Hindlimb muscle (tissue), 1 donor: Measurements from ENCODE around the gene CAMK2G. TPM values are rescaled to one million over a fixed set of nuclear protein-coding genes. Genes with fewer than 3 reads are reported as not detected.

ENCODE experiments used
- DNase-seq: peaks from one replicate; pipeline ENCODE4 v3.0.0-alpha.2; 2013
- polyA plus RNA-seq: library from polyadenylated mRNA; unstranded; fragments of 120-200 nt; gene quantifications from one replicate; pipeline ENCODE4 v1.2.1, GENCODE V29; 2013; ENCODE audit not compliant: insufficient read length

The CAMK2G gene
- polyA plus RNA-seq, 1 donor = 31.5 TPM

- DNase-seq = peak; percentile 75
Measured at GRCh38 chr10:73879296-73880173, 5.2 kb upstream of the CAMK2G start.

GRCh38 chr10:73878365-73878764, 4.0 kb upstream of the CAMK2G start:
- DNase-seq = no peak

- no peak for DNase-seq
Measured at GRCh38 chr10:73877533-73878160, 3.3 kb upstream of the CAMK2G start.

GRCh38 chr10:73876971-73877370, 2.6 kb upstream of the CAMK2G start:
- no peak for DNase-seq

- DNase-seq = no peak
Measured at GRCh38 chr10:73876566-73876965, 2.2 kb upstream of the CAMK2G start.

GRCh38 chr10:73876157-73876556, 1.8 kb upstream of the CAMK2G start:
- DNase-seq = no peak

- no peak for DNase-seq
Measured at GRCh38 chr10:73875139-73875475, 752 bp upstream of the CAMK2G start.

GRCh38 chr10:73873838-73874215, 528 bp downstream of the CAMK2G start:
- DNase-seq = no peak

- DNase-seq = no peak
Measured at GRCh38 chr10:73873142-73873837, 1.1 kb downstream of the CAMK2G start.

- DNase-seq = no peak
Measured at GRCh38 chr10:73872190-73872710, 2.1 kb downstream of the CAMK2G start.

- no peak for DNase-seq
Measured at GRCh38 chr10:73871295-73872189, 2.8 kb downstream of the CAMK2G start.

GRCh38 chr10:73868655-73869195, 5.6 kb downstream of the CAMK2G start:
- no peak for DNase-seq

- no peak for DNase-seq
Measured at GRCh38 chr10:73867871-73868631, 6.3 kb downstream of the CAMK2G start.

GRCh38 chr10:73867126-73867807, 7.1 kb downstream of the CAMK2G start:
- no peak for DNase-seq

- DNase-seq = no peak
Measured at GRCh38 chr10:73866621-73867020, 7.7 kb downstream of the CAMK2G start.

GRCh38 chr10:73865459-73866442, 8.6 kb downstream of the CAMK2G start:
- no peak for DNase-seq

GRCh38 chr10:73865107-73865458, 9.3 kb downstream of the CAMK2G start:
- no peak for DNase-seq

- no peak for DNase-seq
Measured at GRCh38 chr10:73864229-73864628, 10.1 kb downstream of the CAMK2G start.

GRCh38 chr10:73863039-73863817, 11.1 kb downstream of the CAMK2G start:
- no peak for DNase-seq
